Neural cell (in vitro differentiated cells): ENCODE measurements around the gene LPP. TPM values are rescaled to one million over a fixed set of nuclear protein-coding genes. Genes with fewer than 3 reads are reported as not detected.

ENCODE experiments used
- H2AFZ ChIP-seq: fragments of 200-600, 300-800 bp; sonication (generic), shearing (Covaris generic); 2 replicates; pipeline ENCODE4 v1.6.0; 2014; ENCODE audit warnings: low read depth, mild to moderate bottlenecking, antibody characterized with exemption, low read length, moderate library complexity
- H3F3A ChIP-seq: fragments of 200-600 bp; shearing (Covaris generic); 2 replicates; pipeline ENCODE4 v1.6.1; 2016; ENCODE audit warnings: mild to moderate bottlenecking, moderate library complexity, mixed read lengths, antibody characterized with exemption, low read length; ENCODE audit not compliant: insufficient read depth, poor library complexity, severe bottlenecking
- H3K27ac ChIP-seq: fragments of 200-600, 300-800 bp; sonication (generic), shearing (Covaris generic); 2 replicates; pipeline ENCODE4 v1.5.1; 2014; ENCODE audit warnings: mild to moderate bottlenecking, low read length, moderate library complexity
- H3K27me3 ChIP-seq: fragments of 300-800, 200-600 bp; sonication (generic), shearing (Covaris generic); 2 replicates; pipeline ENCODE4 v1.6.0; 2014; ENCODE audit warnings: mild to moderate bottlenecking, low read depth, low read length, moderate library complexity; ENCODE audit not compliant: insufficient read depth
- H3K36me3 ChIP-seq: fragments of 300-800, 200-600 bp; sonication (generic), shearing (Covaris generic); 2 replicates; pipeline ENCODE4 v1.5.1; 2014; ENCODE audit warnings: mild to moderate bottlenecking, antibody characterized with exemption, low read length, moderate library complexity; ENCODE audit not compliant: insufficient read depth
- H3K4me2 ChIP-seq: fragments of 300-800, 200-600 bp; sonication (generic), shearing (Covaris generic); 2 replicates; pipeline ENCODE4 v1.6.0; 2014; ENCODE audit warnings: mild to moderate bottlenecking, low read length
- H3K4me3 ChIP-seq: fragments of 300-800, 200-600 bp; sonication (generic), shearing (Covaris generic); 2 replicates; pipeline ENCODE4 v1.5.1; 2014; ENCODE audit warnings: mild to moderate bottlenecking, low read length, moderate library complexity
- H3K79me2 ChIP-seq: fragments of 200-600 bp; shearing (Covaris generic); replicated peaks from 2 replicates; pipeline ENCODE4 v1.6.0; 2014; ENCODE audit warnings: mild to moderate bottlenecking, low read length, moderate library complexity; ENCODE audit not compliant: insufficient read depth
- H3K9ac ChIP-seq: fragments of 300-800, 200-600 bp; sonication (generic), shearing (Covaris generic); 2 replicates; pipeline ENCODE4 v1.6.1; 2016; ENCODE audit warnings: mild to moderate bottlenecking, low read length, mixed read lengths
- H3K9me2 ChIP-seq: fragments of 200-600 bp; shearing (Covaris generic); 2 replicates; pipeline ENCODE4 v1.6.1; 2016; ENCODE audit warnings: mild to moderate bottlenecking, low read length, mixed read lengths; ENCODE audit not compliant: insufficient read depth
- H3K9me3 ChIP-seq: fragments of 200-600, 300-800 bp; sonication (generic), shearing (Covaris generic); 2 replicates; pipeline ENCODE4 v1.6.1; 2016; ENCODE audit warnings: mild to moderate bottlenecking, mixed run types, low read length, moderate library complexity, mixed read lengths
- H4K20me1 ChIP-seq: fragments of 200-600 bp; shearing (Covaris generic); 2 replicates; pipeline ENCODE4 v1.6.1; 2016; ENCODE audit warnings: mild to moderate bottlenecking, mixed run types; ENCODE audit not compliant: insufficient read depth
- CTCF ChIP-seq: fragments of 450-650 bp; IDR thresholded peaks from 2 replicates; pipeline ENCODE4 v1.5.1; 2014; ENCODE audit warnings: antibody characterized with exemption, mild to moderate bottlenecking, moderate library complexity; ENCODE audit not compliant: poor library complexity, severe bottlenecking
- EP300 ChIP-seq: fragments of 450-650 bp; conservative IDR thresholded peaks from 2 replicates; pipeline ENCODE4 v1.6.1; 2014; ENCODE audit warnings: antibody characterized with exemption, mild to moderate bottlenecking, moderate library complexity; ENCODE audit not compliant: poor library complexity, severe bottlenecking
- EZH2 ChIP-seq: fragments of 200-600, 300-800 bp; shearing (Covaris generic), sonication (generic); IDR thresholded peaks from 2 replicates; pipeline ENCODE4 v1.6.1; 2014; ENCODE audit warnings: antibody characterized with exemption, low read length, borderline replicate concordance, mild to moderate bottlenecking; ENCODE audit not compliant: insufficient read depth, poor library complexity, severe bottlenecking
- MXI1 ChIP-seq: fragments of 450-650 bp; conservative IDR thresholded peaks from 2 replicates; pipeline ENCODE4 v1.6.1; 2014; ENCODE audit warnings: antibody characterized with exemption, mild to moderate bottlenecking; ENCODE audit not compliant: poor library complexity, severe bottlenecking
- POLR2AphosphoS5 ChIP-seq: IDR thresholded peaks from 2 replicates; pipeline ENCODE4 v1.6.1; 2012
- RAD21 ChIP-seq: fragments of 450-650 bp; conservative IDR thresholded peaks from 2 replicates; pipeline ENCODE4 v1.6.1; 2014; ENCODE audit warnings: antibody characterized with exemption, mild to moderate bottlenecking, moderate library complexity
- REST ChIP-seq: IDR thresholded peaks from 2 replicates; pipeline ENCODE4 v1.6.1; 2012; ENCODE audit warnings: borderline replicate concordance
- SMC3 ChIP-seq: fragments of 450-650 bp; conservative IDR thresholded peaks from 2 replicates; pipeline ENCODE4 v1.6.1; 2014; ENCODE audit warnings: antibody characterized with exemption, mild to moderate bottlenecking, moderate library complexity; ENCODE audit not compliant: poor library complexity
- TAF1 ChIP-seq: IDR thresholded peaks from 2 replicates; pipeline ENCODE4 v1.6.1; 2012; ENCODE audit warnings: low read depth
- polyA plus RNA-seq: library from polyadenylated mRNA; depleted of rRNA; stranded (reverse); fragments of >200 nt; gene quantifications from 2 replicates; pipeline ENCODE4 v1.2.3, GENCODE V29; 2014

Gene LPP
- polyA plus RNA-seq, 1 donor from 2014 or later: 3.0 TPM

GRCh38 chr3:188489639-188490405, 335.9 kb downstream of the LPP start:
- Histone ChIP-seq H3K9ac (no peak overlapping the region), H3K27me3 (no peaks in the 10 kb centered on the region), H3K4me2 (no peak overlapping the region), H3K36me3 (no peaks in the 10 kb centered on the region), H3K9me3 (no peaks in the 10 kb centered on the region), H3K9me2 (no peaks in the 10 kb centered on the region), H3K79me2 (no peaks in the 10 kb centered on the region), H3K4me3 (no peak overlapping the region), H4K20me1 (no peaks in the 10 kb centered on the region), H3F3A (no peaks in the 10 kb centered on the region), H3K27ac (no peak overlapping the region), H2AFZ (no peak overlapping the region)
- TF ChIP-seq EP300 (no peak), POLR2AphosphoS5 (no peak), REST (no peak), MXI1 (no peak), TAF1 (no peak), SMC3 (no peak), CTCF (no peak), EZH2 (no peak), RAD21 (no peak)

GRCh38 chr3:188490416-188490815, 336.5 kb downstream of the LPP start:
- Histone ChIP-seq H3F3A (no peaks in the 10 kb centered on the region), H3K79me2 (no peaks in the 10 kb centered on the region), H3K9ac (no peak overlapping the region), H3K9me3 (no peaks in the 10 kb centered on the region), H3K9me2 (no peaks in the 10 kb centered on the region), H3K4me3 (no peak overlapping the region), H3K4me2 (no peak overlapping the region), H3K27ac (no peak overlapping the region), H4K20me1 (no peaks in the 10 kb centered on the region), H3K36me3 (no peaks in the 10 kb centered on the region), H2AFZ (no peak overlapping the region), H3K27me3 (no peaks in the 10 kb centered on the region)
- no peak for TF ChIP-seq MXI1
- no peak for TF ChIP-seq POLR2AphosphoS5
- TF ChIP-seq EZH2: no peak
- TF ChIP-seq TAF1: no peak
- TF ChIP-seq SMC3: no peak
- TF ChIP-seq REST: no peak
- no peak for TF ChIP-seq EP300
- no peak for TF ChIP-seq RAD21
- no peak for TF ChIP-seq CTCF
